ENCODE measurements around the gene BUD31.

BUD31 gene

GRCh38 chr7:99457050-99457649, 48.4 kb downstream of the BUD31 start:
- Histone ChIP-seq H3K27me3 (ENCODE audit: low read length) (no peaks in the 10 kb centered on the region), H4K20me1 (ENCODE audit: low read depth, low read length) (peaks cover 4% of the 10 kb centered on the region; the same call in 1 of the 2 replicates), H3K4me2 (ENCODE audit: low read depth, low read length, poor library complexity, severe bottlenecking) (no peak overlapping the region), H2AFZ (ENCODE audit: low read depth, low read length, severe bottlenecking) (no peak overlapping the region), H3K9ac (ENCODE audit: low read length) (no peak overlapping the region), H3K79me2 (ENCODE audit: insufficient read depth, low read length) (peaks cover 40% of the 10 kb centered on the region), H3K36me3 (ENCODE audit: low read length) (peaks cover 8% of the 10 kb centered on the region), H3K27ac (ENCODE audit: low read depth, low read length) (no peak overlapping the region), H3K9me3 (ENCODE audit: insufficient read depth, low read length) (no peaks in the 10 kb centered on the region), H3F3A (ENCODE audit: insufficient read depth) (peaks cover 26% of the 10 kb centered on the region), H3K4me3 (ENCODE audit: insufficient read depth, low read length, poor library complexity, severe bottlenecking) (no peak overlapping the region), H3K9me2 (replicated peaks; ENCODE audit: insufficient read depth, low read length) (no peaks in the 10 kb centered on the region)
- no peak for TF ChIP-seq CTCF (IDR thresholded peaks at IDR 0.05; ENCODE audit: insufficient read depth, low read length, poor library complexity, severe bottlenecking)
- no peak for TF ChIP-seq EZH2phosphoT487 (conservative IDR thresholded peaks at IDR 0.05; ENCODE audit: low read length)

DNA sequence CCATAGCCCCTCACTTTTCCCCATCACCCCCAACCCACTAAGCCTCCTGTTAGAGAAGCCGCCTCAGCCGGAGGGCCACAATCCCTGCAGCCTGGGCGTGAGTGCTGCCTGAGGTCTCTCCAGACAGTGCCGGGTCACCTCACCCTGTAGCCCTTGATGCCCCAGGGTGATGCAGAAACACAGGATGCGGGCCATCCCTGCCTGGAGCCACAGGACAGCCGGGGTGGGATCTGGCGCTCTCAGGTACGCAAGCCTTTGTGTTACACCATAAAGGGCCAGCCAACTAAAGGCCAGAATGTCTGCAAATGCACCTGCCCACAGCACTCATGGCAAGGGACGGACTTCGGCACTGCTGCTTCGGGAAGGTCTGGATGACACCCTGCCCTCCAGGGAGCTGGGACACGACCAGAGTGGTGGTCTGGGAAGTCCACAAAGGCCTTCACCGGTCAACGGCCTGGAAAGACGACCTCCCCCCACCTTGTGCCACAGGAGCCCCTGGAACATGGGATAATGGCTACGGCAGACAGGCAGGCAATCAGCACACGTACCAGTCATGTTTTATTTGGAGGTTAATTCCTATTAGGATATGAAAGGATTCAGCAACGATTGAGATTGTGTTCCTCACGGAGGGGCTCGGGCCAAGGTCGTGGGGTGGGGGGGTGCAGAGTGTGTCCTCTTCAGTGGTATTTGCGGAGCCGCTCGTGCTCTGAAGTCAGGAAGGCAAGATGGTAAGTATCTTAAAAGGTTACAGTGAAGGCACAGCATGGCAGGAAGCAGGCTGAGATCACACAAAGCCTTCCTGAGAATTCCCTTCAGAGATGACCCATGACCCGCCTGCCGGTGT, 49.1 kb downstream of the BUD31 start:
- Histone ChIP-seq H3F3A (ENCODE audit: insufficient read depth) (peaks cover 26% of the 10 kb centered on the region), H3K27me3 (ENCODE audit: low read length) (no peaks in the 10 kb centered on the region), H3K36me3 (ENCODE audit: low read length) (peaks cover 11% of the 10 kb centered on the region), H3K4me2 (ENCODE audit: low read depth, low read length, poor library complexity, severe bottlenecking) (no peak overlapping the region), H2AFZ (ENCODE audit: low read depth, low read length, severe bottlenecking) (no peak overlapping the region), H3K9ac (ENCODE audit: low read length) (no peak overlapping the region), H3K4me3 (ENCODE audit: insufficient read depth, low read length, poor library complexity, severe bottlenecking) (no peak overlapping the region), H3K9me2 (replicated peaks; ENCODE audit: insufficient read depth, low read length) (no peaks in the 10 kb centered on the region), H3K9me3 (ENCODE audit: insufficient read depth, low read length) (no peaks in the 10 kb centered on the region), H3K79me2 (ENCODE audit: insufficient read depth, low read length) (peaks cover 46% of the 10 kb centered on the region), H3K27ac (ENCODE audit: low read depth, low read length) (no peak overlapping the region), H4K20me1 (ENCODE audit: low read depth, low read length) (peaks cover 4% of the 10 kb centered on the region; the same call in 1 of the 2 replicates)
- no peak for TF ChIP-seq EZH2phosphoT487 (conservative IDR thresholded peaks at IDR 0.05; ENCODE audit: low read length)
- no peak for TF ChIP-seq CTCF (IDR thresholded peaks at IDR 0.05; ENCODE audit: insufficient read depth, low read length, poor library complexity, severe bottlenecking)

GRCh38 chr7:99459087-99459486, 50.3 kb downstream of the BUD31 start:
- H2AFZ ChIP-seq (ENCODE audit: low read depth, low read length, severe bottlenecking) = no peak overlapping the region
- no peak overlapping the region for H3K4me3 ChIP-seq (ENCODE audit: insufficient read depth, low read length, poor library complexity, severe bottlenecking)
- no peak overlapping the region for H3K4me2 ChIP-seq (ENCODE audit: low read depth, low read length, poor library complexity, severe bottlenecking)
- H3K27me3 ChIP-seq (ENCODE audit: low read length) = no peaks in the 10 kb centered on the region
- peaks cover 4% of the 10 kb centered on the region; the same call in 1 of the 2 replicates for H4K20me1 ChIP-seq (ENCODE audit: low read depth, low read length)
- no peak overlapping the region for H3K27ac ChIP-seq (ENCODE audit: low read depth, low read length)
- peaks cover 18% of the 10 kb centered on the region for H3K36me3 ChIP-seq (ENCODE audit: low read length)
- no peaks in the 10 kb centered on the region for H3K9me2 ChIP-seq (replicated peaks; ENCODE audit: insufficient read depth, low read length)
- H3K9ac ChIP-seq (ENCODE audit: low read length) = no peak overlapping the region
- peaks cover 26% of the 10 kb centered on the region for H3F3A ChIP-seq (ENCODE audit: insufficient read depth)
- no peaks in the 10 kb centered on the region for H3K9me3 ChIP-seq (ENCODE audit: insufficient read depth, low read length)
- H3K79me2 ChIP-seq (ENCODE audit: insufficient read depth, low read length) = peaks cover 58% of the 10 kb centered on the region
- no peak for TF ChIP-seq EZH2phosphoT487 (conservative IDR thresholded peaks at IDR 0.05; ENCODE audit: low read length)
- TF ChIP-seq CTCF (IDR thresholded peaks at IDR 0.05; ENCODE audit: insufficient read depth, low read length, poor library complexity, severe bottlenecking) = peak; percentile 64

Measured in SU-DHL-6 (cell line).